Liver (tissue), 9 donors: ENCODE measurements around the gene PRKCD. TPM values are rescaled to one million over a fixed set of nuclear protein-coding genes. Genes with fewer than 3 reads are reported as not detected.

Source experiments
- DNase-seq: peaks from one replicate; pipeline ENCODE4 v3.0.0-alpha.2; 2017; ENCODE audit warnings: low spot score
- H3K27ac ChIP-seq, 2 donors: one replicate each; pipeline ENCODE4 v1.7.0; 2013; ENCODE audit warnings: inconsistent platforms in 2 of 2, low read length in 2 of 2, control low read depth in 1 of 2, low read depth in 1 of 2, mild to moderate bottlenecking in 1 of 2
- H3K27me3 ChIP-seq, 4 donors: one replicate each; pipeline versions ENCODE4 v1.6.1 to v1.7.0; 2013; ENCODE audit warnings: low read length in 3 of 4, inconsistent platforms in 1 of 4, mild to moderate bottlenecking in 1 of 4, moderate library complexity in 1 of 4; ENCODE audit not compliant: control insufficient read depth in 4 of 4, insufficient read depth in 4 of 4
- H3K36me3 ChIP-seq, 4 donors: one replicate each; pipeline versions ENCODE4 v1.6.1 to v1.7.0; 2013; ENCODE audit warnings: low read length in 3 of 4, mild to moderate bottlenecking in 3 of 4, low read depth in 1 of 4, moderate library complexity in 1 of 4; ENCODE audit not compliant: control insufficient read depth in 4 of 4, insufficient read depth in 3 of 4
- H3K4me1 ChIP-seq, 4 donors: one replicate each; pipeline versions ENCODE4 v1.6.1 to v1.7.0; 2013; ENCODE audit warnings: low read length in 3 of 4, mild to moderate bottlenecking in 3 of 4, moderate library complexity in 1 of 4; ENCODE audit not compliant: control insufficient read depth in 4 of 4, insufficient read depth in 4 of 4
- H3K4me3 ChIP-seq, 3 donors: one replicate each; pipeline versions ENCODE4 v1.6.1 to v1.7.0; 2013; ENCODE audit warnings: low read length in 3 of 3, control low read depth in 1 of 3, low read depth in 1 of 3, mild to moderate bottlenecking in 1 of 3
- H3K9ac ChIP-seq, 2 donors: one replicate each; pipeline ENCODE4 v1.7.0; 2013; ENCODE audit warnings: low read length in 2 of 2, mild to moderate bottlenecking in 2 of 2, moderate library complexity in 2 of 2, control low read depth in 1 of 2, low read depth in 1 of 2
- H3K9me3 ChIP-seq, 4 donors: one replicate each; pipeline versions ENCODE4 v1.6.1 to v1.7.0; 2013; ENCODE audit warnings: low read length in 3 of 4; ENCODE audit not compliant: control insufficient read depth in 4 of 4
- ATF3 ChIP-seq: IDR thresholded peaks from 2 replicates; pipeline ENCODE4 v1.6.1; 2016; ENCODE audit warnings: antibody characterized with exemption
- CTCF ChIP-seq: fragments of 150-350 bp; IDR thresholded peaks from 2 replicates; pipeline ENCODE4 v1.5.1; 2017; ENCODE audit warnings: improper control_type of control experiment, low read depth, low read length; ENCODE audit not compliant: missing input control
- EGR1 ChIP-seq, 2 donors: IDR thresholded peaks; 2 replicates each; pipeline ENCODE4 v1.6.1; 2016 to 2018; ENCODE audit warnings: antibody characterized with exemption in 2 of 2, low read depth in 2 of 2
- FOXA1 ChIP-seq: IDR thresholded peaks from 2 replicates; pipeline ENCODE4 v1.6.1; 2016; ENCODE audit warnings: antibody characterized with exemption
- FOXA2 ChIP-seq: IDR thresholded peaks from 2 replicates; pipeline ENCODE4 v1.6.1; 2016; ENCODE audit warnings: antibody characterized with exemption
- HNF4G ChIP-seq: IDR thresholded peaks from 2 replicates; pipeline ENCODE4 v1.6.1; 2016; ENCODE audit warnings: antibody characterized with exemption
- JUND ChIP-seq, 2 donors: IDR thresholded peaks; 2 replicates each; pipeline ENCODE4 v1.6.1; 2016; ENCODE audit warnings: antibody characterized with exemption in 2 of 2
- MAX ChIP-seq: IDR thresholded peaks from 2 replicates; pipeline ENCODE4 v1.6.1; 2016; ENCODE audit warnings: antibody characterized with exemption
- NR2F2 ChIP-seq: IDR thresholded peaks from 2 replicates; pipeline ENCODE4 v1.6.1; 2016; ENCODE audit warnings: antibody characterized with exemption
- RAD21 ChIP-seq, 2 donors: IDR thresholded peaks; 2 replicates each; pipeline ENCODE4 v1.6.1; 2016; ENCODE audit warnings: antibody characterized with exemption in 2 of 2, mild to moderate bottlenecking in 2 of 2
- RXRA ChIP-seq, 2 donors: IDR thresholded peaks; 2 replicates each; pipeline ENCODE4 v1.6.1; 2017 to 2018; ENCODE audit warnings: antibody characterized with exemption in 2 of 2, mild to moderate bottlenecking in 1 of 2
- SP1 ChIP-seq: IDR thresholded peaks from 2 replicates; pipeline ENCODE4 v1.6.1; 2018; ENCODE audit warnings: antibody characterized with exemption, mild to moderate bottlenecking
- TAF1 ChIP-seq: conservative IDR thresholded peaks from 2 replicates; pipeline ENCODE4 v1.6.1; 2016; ENCODE audit warnings: antibody characterized with exemption, mild to moderate bottlenecking
- YY1 ChIP-seq: IDR thresholded peaks from 2 replicates; pipeline ENCODE4 v1.6.1; 2016; ENCODE audit warnings: antibody characterized with exemption, mild to moderate bottlenecking
- WGBS: extraction: QIAGEN DNeasy Blood & Tissue Kit; methylation state at CpG from one replicate; pipeline ENCODE4 v1.1.7; 2013; 5-methylcytosine and 5-hydroxymethylcytosine counted together
- polyA plus RNA-seq, 2 donors: library from polyadenylated mRNA; stranded (reverse) in 1 of 2; unstranded in 1 of 2; fragments of 200-250 nt in 1 of 2; fragments of >200 nt in 1 of 2; fragmentation: Nextera tagmentation in 1 of 2; extraction: Ambion mirVana in 1 of 2; gene quantifications; one replicate each; pipeline versions ENCODE4 v1.2.1 to v1.2.3, GENCODE V29; 2013 to 2015
- total RNA-seq, 2 donors: library from RNA; depleted of rRNA; stranded (reverse); fragments of >200 nt; gene quantifications; one replicate each; pipeline ENCODE4 v1.2.3, GENCODE V29; 2014
- donor health status: healthy.
- donor health status: healthy.
- donor health status: healthy.
- donor health status: healthy.
- donor health status: healthy.

PRKCD gene
- total and polyA plus RNA-seq, 4 donors, result 3.1 to 7.3 (median 3.4) TPM

- no peak for TF ChIP-seq FOXA1
- TF ChIP-seq HNF4G, result no peak
- TF ChIP-seq FOXA2, result no peak
- no peak for TF ChIP-seq NR2F2
- TF ChIP-seq EGR1 (IDR thresholded peaks at IDR 0.05; ENCODE audit: low read depth in 2 of 2), result no peak
- no peak for TF ChIP-seq JUND (IDR thresholded peaks at IDR 0.05)
- TF ChIP-seq CTCF, result no peak
- TF ChIP-seq TAF1, result no peak
- no peak for TF ChIP-seq SP1
- no peak for TF ChIP-seq RAD21 (IDR thresholded peaks at IDR 0.05)
- TF ChIP-seq YY1, result no peak
- no peak for TF ChIP-seq ATF3
- no peaks in the 10 kb centered on the region for H3K27me3 ChIP-seq
- H3K9ac ChIP-seq, result no peak overlapping the region
- peaks cover 0 to 4% (median 1%) of the 10 kb centered on the region in 4 donors for H3K4me1 ChIP-seq
- H3K4me3 ChIP-seq, result no peak overlapping the region
- peaks cover 0 to 10% (median 5%) of the 10 kb centered on the region in 4 donors for H3K36me3 ChIP-seq
- 83% methylated on average over 16 of the region's 16 CpGs for WGBS
- no peaks in the 10 kb centered on the region for H3K9me3 ChIP-seq
- no peak overlapping the region for H3K27ac ChIP-seq
- DNase-seq, result no peak
These were observed 30.9 kb downstream of the PRKCD start for GRCh38 chr3:53191836-53192480.

GRCh38 chr3:53192608-53193007 lies 31.6 kb downstream of the PRKCD start:
- Histone ChIP-seq H3K9me3 (no peaks in the 10 kb centered on the region), H3K27me3 (no peaks in the 10 kb centered on the region), H3K27ac (no peak overlapping the region), H3K36me3 (peaks cover 0 to 10% (median 5%) of the 10 kb centered on the region in 4 donors), H3K4me3 (no peak overlapping the region), H3K9ac (no peak overlapping the region), H3K4me1 (peaks cover 0 to 4% (median 1%) of the 10 kb centered on the region in 4 donors)
- DNase-seq, result no peak
- TF ChIP-seq RXRA (IDR thresholded peaks at IDR 0.05), result no peak
- WGBS, result 35% methylated on average over 3 of the region's 3 CpGs

- H3K9ac ChIP-seq, result no peak overlapping the region
- no peak for DNase-seq
- H3K36me3 ChIP-seq, result peaks cover 0 to 10% (median 4%) of the 10 kb centered on the region in 4 donors
- no peaks in the 10 kb centered on the region for H3K27me3 ChIP-seq
- no peaks in the 10 kb centered on the region for H3K9me3 ChIP-seq
- H3K27ac ChIP-seq, result no peak overlapping the region
- H3K4me3 ChIP-seq, result no peak overlapping the region
- peaks cover 0 to 4% (median 1%) of the 10 kb centered on the region in 4 donors for H3K4me1 ChIP-seq
- no peak for TF ChIP-seq FOXA2
- no peak for TF ChIP-seq EGR1 (IDR thresholded peaks at IDR 0.05; ENCODE audit: low read depth in 2 of 2)
- TF ChIP-seq FOXA1, result no peak
- TF ChIP-seq JUND (IDR thresholded peaks at IDR 0.05), result no peak
- no peak for TF ChIP-seq SP1
- no peak for TF ChIP-seq CTCF
- no peak for TF ChIP-seq NR2F2
- no peak for TF ChIP-seq MAX
- WGBS, result 88% methylated on average over 11 of the region's 11 CpGs
These were observed 32.6 kb downstream of the PRKCD start for GRCh38 chr3:53193466-53194209.
